CD4-positive, alpha-beta T cell treated with Interferon alpha-2 for 1 hour (primary cell): ENCODE data around the gene CCDC92.

Experiments
- DNase-seq, 2 donors: peaks; one replicate each; pipeline ENCODE4 v3.0.0-alpha.2; 2020 to 2022

Gene CCDC92

DNA sequence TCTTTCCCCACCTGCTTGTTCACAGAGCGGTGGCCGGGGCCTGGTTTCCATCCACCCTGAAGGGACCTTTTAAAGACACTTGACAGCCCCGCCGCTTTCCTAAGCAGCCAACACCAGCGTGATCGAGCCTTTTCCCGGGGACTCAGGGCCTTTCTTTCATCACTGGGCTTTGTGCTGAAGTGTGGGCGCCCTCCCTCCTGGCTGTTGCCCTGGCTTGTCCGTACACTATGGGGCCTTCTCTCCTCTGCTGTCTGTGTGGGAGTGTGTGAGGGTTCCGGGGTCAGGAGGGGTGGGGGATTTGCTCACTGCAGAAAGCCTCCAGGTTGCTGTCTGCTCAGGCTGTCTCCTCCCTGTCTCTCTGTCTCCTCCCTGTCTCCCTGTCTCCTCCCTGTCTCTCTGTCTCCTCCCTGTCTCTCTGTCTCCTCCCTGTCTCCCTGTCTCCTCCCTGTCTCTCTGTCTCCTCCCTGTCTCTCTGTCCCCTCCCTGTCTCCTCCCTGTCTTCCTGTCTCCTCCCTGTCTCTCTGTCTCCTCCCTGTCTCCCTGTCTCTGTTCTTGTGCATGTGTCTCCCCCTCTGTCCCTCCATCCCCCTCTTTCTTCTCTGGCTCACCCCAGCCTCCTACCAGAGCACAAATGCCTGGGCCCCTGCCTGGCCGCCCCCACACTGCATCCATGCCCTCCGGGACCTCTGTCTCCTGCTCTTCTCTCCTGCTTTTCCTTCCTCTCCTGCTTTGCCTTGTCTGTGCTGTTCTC, 64.7 kb downstream of the CCDC92 start:
- no peak for DNase-seq

DNA sequence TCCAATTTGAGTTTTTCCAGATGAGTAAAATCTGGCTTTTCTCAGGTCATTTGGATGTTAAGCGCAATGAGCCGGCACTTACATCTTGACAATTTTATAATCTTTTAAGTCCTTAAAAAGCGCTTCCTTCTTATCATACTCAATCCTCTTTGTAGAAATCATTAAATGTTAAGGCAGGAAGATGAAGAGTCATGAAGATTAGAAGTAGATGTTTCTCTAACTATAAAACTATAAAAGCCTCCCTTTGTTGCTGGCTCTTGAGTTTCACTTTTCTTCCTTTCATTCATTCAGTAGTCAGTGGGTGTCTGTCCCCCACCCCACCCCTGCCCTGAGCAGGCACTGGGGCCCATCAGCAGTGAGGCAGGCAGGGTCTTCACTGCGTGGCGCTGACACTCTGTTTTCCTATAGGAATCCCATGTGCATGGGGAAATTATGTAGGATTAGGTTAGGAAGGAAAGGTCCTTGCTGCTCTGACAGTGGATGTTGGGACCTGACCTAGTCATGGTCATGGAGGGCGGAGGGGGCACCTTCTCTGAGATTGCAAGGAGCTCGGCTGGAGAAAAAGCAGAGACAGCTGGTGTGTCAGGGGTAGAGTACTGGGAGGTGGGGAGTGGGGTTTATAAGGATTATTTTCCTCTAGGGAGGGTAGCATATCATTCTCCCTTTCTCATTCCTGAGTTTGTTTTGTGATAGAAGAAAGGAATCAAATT, 65.8 kb downstream of the CCDC92 start:
- DNase-seq = no peak

DNA sequence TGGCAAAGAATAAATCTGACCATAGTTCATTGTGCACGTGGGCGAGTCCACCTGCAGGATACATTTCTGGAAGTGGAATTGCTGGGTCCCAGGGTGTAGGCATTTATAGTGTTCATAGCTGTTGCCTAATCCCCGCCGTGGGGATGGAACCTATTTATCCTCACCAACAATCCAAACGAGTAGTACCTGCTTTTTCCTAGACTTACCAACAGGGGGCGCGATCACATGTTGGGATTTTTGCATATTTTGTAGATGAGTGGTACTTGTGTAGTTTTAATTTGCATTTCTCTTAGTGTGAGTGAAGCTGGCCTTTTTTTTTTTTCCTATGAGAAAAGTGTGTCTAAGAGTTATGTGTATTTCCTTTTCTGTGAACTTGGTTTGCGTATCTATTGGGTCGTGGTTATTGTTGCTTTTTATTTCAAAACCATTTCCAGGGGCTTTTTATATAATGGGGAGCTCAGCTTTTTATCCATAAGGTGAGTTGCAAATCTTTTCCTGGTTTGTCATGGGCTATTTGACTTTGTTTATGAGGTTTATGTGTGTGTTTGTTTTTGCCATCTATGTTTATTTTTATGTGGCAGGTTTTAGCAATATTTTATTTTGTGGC, 67.2 kb downstream of the CCDC92 start:
- DNase-seq = peak; percentile 60 to 76

DNA sequence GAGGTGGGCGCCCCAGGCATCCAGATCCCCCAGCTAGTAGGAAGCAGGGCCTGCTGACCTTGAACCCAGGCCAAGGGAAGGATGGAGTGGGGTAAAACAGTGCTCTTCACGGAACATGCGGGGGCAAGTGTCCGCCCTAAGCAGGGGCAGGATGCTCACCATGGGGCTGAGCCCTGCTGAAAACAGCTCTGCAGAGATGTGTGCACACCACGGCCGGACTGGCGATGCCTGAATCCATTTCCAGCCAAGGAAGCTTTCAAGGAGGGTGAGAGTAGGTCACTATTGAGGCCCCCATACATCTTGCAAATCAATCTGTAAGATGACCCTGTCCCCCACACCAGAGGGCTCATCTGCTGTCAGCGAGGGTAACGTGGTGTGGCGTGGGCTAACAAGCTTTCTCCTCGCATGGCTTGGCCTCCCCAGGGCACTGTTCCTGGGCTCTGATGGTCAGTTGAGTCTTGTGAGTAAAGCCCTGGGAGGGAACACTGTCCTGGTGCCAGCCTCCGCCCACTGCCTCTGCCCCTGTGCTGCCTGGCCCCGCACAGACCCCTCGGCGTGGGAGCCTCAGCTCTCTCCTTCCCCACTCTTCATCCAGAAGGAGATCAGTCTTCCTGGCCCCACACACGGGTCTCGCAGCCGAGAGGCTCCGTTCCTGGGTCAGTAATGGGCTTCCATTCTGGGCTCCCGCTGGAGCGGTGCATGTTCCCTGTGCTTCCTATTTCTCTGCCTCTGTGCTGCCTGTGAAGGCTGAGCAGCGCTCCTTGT, 69.1 kb downstream of the CCDC92 start:
- no peak for DNase-seq

DNA sequence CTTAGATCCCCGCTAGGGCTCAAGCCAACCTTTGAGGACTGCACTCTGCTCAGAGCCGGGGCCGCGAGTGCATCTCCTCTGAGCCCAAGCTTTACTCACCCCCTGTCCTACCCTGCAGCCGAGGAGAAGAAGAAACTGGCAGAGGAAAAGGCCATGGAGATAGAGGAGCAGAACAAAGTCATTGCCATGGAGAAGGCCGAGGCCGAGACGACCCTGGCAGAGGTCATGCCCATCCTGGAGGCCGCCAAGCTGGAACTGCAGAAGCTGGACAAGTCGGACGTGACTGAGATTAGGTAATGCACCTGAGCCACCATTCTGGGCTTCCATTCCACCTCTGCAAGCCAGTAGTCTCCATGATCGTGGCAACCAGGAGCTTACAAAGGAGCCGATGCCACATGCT, 69.8 kb downstream of the CCDC92 start:
- DNase-seq = no peak

DNA sequence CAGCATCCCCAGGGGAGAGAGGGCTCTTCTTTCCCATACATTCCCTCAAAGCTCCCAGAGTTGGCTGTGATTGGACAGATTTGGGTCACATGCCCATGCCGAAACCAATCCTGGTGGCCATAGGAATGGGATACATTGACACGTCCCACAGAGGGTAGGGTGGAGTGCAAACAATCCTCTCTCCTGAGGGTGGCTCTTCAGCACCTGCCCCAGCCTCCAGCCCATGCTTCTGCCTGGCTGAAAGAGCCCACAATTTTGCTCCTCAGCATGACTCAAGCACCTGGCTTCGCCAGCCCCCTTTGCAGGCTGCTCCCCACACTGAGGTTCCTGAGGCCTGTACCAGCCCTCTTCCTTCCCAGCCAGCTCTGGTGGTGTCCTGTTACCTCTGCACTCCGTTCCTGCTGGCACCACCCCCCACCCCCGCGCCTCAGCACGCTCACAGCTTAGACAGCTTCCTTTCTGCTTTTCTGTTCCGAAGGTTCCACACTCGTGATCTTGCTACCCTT, 71.7 kb downstream of the CCDC92 start:
- no peak for DNase-seq

DNA sequence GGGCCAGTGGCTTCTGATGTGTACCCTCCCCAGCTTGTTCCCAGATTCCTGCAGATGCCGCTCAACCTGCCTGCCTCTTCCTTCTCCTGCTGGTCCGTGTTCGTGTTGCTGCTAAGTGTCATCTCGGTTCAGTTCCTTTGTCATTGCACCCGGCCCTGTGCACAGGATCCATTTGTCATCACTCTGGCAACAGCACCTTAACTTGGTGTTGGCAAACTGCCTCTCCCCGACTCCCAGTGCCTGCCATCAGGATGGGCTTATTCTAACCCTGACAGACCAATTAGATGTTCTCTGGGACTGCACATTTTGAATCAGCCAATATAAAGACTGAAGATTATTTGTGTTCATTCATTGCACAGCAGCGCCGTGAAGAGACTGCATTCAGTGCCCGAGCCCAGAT, 73.3 kb downstream of the CCDC92 start:
- DNase-seq = no peak

DNA sequence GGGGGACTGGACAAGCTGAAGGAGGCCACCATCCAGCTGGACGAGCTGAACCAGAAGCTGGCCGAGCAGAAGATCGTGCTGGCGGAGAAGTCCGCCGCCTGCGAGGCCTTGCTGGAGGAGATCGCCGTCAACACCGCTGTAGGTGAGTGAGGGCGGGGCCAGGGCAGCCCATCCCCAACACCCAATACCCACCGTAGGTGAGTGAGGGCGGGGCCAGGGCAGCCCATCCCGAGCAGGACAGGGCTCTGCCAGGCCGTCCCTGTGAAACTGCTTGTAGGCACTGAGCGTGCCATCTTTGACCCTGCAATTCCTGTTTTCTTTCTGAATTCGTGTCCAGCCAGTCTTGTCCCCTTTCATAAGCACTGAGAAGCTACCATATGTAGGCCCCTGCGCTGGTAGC, 74.0 kb downstream of the CCDC92 start:
- DNase-seq = no peak

DNA sequence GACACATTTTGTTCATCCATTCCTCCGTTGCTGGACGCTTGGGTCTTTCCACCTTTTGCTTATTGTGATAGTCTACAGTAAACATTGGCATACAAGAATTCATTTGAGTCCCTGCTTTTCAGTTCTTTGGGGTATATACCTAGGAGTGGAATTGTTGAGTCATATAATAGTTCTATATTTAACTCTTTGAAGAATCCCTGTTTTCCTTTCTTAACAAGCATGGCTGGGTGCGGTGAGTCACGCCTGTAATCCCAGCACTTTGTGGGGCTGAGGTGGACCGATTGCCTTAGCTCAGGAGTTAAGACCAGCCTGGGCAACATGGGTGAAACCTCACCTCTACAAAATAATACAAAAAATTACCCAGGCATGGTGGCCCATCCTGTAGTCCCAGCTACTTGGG, 75.4 kb downstream of the CCDC92 start:
- DNase-seq = no peak

DNA sequence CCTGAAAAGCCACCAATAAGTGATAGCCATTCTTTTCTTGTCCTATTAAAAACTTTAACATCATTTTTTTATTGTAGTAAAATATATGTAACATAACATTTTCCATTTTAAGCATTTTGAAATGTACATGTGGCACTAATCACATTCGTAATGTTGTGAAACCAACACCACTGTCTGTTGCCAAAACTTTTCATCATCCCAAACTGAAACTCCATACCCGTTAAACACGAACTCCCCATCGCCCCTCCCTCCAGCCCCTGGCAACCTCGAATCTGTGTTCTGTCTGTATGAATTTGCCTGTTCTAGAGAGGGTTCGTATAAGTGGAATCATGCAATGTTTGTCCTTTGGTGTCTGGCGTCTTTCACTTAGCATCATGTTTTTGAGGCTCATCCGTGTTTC, 75.9 kb downstream of the CCDC92 start:
- DNase-seq = no peak

DNA sequence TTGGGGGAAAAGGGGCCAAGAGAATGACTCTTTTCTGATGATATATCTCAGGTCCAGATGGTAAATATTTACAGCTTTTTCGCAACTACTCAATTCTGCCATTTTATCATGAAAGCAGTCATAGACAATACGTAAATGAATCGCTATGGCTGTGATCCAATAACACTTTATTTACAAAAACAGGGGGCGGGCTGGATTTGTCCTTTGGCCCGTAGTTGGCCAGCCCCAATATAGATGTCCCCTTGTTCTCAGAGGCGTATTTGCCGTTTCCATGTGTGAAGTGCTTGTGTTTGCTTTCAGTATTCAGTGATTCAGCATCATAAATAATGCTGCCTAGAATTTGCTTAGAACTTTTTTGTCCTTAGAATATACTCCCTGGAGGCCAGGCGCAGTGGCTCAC, 77.2 kb downstream of the CCDC92 start:
- no peak for DNase-seq

DNA sequence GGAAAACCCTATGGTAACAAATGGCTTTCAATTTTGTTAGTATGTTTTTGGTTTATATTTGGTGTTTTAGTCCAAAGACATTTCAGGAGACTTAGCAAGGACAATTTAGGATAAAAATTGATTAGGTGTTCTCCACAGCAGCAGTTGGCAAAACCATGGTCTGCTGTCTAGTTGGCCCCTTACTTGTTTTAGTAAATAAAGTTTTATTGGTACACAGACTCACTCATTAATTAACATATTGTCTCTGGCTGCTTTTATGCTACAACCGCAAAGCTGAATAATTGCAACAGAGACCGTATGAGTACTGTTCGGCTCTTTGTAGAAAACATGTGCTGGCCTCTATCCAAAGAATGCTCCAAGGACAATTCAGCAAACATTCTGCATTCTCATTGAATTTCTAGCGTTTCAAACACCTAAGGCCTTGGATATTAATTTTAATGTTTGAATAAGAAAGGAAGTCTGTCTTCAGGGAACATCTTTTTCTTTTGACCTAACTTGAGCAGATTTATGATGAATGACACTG, 77.7 kb downstream of the CCDC92 start:
- DNase-seq = no peak

DNA sequence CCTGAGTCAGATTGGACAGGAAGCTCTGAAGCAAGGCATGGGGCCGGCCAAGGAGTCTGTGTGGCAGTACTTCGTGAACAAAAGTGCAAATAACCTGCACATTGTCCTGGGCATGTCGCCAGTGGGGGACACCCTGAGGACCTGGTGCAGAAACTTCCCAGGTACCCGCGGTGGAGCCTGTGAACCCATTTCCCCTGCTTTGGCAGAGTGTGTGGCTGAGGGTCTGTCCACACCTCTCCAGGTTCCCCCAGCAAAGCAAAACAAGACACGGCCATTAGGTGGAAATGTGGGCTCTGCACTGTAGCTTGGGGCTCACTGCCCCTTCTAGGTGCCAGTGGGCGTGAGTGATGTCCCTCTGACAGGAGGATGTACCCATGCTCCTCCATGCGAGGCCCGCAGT, 79.4 kb downstream of the CCDC92 start:
- DNase-seq = no peak

DNA sequence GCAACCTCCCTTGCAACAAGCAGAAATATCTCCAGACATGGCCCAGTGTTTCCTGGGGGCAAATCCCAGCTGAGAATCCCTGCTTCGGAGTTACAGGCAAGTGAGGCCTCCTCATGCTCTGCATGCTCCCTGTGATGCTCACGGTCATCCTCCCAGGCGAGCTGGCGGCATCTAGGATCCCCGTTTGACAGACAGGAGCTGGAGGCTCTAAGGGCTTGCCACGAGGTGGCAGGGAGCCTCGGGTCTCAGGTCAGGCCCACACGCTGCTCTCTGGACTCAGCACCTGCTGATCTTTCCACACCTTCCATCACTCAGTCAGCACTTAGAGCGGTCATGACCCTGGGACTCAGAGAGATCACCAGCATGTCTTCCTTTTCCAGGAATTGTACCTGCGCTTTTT, 79.8 kb downstream of the CCDC92 start:
- no peak for DNase-seq

DNA sequence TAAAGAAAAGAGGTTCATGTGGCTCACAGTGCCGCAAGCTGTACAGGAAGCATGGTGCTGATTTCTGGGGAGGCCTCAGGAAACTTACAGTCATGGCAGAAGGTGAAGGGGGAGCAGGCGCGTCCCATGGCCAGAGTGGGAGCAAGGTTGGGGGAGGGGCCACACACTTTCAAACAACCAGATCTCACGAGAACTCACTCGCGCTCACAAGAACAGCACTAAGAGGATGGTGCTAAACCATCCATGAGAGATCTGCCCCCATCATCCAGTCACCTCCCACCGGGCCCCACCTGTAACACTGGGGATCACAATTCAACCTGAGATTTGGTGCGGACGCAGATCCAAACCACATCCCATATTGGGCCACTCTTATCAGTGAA, 80.5 kb downstream of the CCDC92 start:
- DNase-seq = no peak

DNA sequence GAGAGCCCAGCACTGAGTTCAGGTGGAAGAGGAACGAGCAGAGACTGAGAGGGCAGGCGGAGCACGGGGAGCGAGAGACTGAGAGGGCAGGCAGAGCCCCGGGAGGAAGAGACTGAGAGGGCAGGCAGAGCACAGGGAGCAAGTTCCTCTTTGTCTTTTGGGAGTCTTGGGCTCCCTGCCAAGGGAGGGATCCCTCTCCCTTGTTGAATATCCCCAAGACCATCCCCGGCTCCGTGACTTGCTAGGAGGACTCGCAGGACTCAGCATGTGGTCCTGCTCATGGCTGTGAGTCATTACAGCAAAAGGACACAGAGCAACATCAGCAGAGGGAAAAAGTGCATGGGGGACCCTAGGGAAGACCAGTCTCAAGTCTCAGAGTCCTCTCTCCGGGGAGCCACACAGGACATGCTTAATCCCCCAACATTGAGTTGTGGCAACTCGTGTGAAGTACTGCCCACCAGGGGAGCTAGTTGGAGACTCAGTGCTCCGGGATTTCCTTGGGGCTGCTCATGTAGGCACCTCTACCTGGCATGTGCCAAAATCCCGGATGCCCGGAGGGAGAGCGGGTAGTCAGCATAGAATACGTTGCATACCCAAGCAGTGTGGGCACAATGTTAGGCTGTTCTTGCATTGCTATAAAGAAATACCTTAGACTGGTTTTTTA, 81.0 kb downstream of the CCDC92 start:
- DNase-seq = no peak

DNA sequence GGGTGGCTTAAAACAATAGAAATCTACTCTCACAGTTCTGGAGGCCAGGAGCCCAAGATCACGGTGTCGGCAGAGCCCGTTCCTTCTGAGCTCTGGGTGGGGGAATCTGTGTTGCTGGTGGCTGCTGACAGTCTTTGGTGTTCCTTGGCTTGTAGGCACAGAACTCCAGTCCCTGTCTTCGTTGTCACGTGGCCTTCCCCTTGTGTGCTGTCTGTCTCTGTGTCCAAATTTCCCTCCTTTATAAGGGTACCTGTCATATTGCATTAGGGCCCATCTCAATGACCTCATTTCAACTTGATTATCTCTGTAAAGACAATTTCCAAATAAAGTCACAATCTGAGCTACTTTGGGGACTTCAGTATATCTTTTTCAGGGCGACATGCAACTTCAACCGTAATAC, 81.6 kb downstream of the CCDC92 start:
- no peak for DNase-seq

DNA sequence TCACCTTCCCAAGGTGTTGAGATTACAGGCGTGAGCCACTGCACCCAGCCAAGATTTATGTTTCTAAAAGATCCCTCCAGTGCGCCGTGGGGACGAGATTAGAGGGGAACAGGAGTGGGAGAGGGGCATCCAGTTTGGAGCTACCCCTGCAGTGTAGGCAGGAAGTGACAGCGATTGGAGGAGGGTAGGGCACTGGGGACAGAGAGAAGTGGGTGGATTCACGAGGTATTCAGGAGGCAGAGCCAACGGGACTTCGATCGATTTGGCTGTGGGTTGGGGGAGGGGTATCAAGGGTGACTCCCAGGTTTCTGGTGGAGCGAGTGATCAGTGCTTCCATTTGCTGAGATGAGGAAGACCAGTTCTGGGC, 82.1 kb downstream of the CCDC92 start:
- DNase-seq = no peak

DNA sequence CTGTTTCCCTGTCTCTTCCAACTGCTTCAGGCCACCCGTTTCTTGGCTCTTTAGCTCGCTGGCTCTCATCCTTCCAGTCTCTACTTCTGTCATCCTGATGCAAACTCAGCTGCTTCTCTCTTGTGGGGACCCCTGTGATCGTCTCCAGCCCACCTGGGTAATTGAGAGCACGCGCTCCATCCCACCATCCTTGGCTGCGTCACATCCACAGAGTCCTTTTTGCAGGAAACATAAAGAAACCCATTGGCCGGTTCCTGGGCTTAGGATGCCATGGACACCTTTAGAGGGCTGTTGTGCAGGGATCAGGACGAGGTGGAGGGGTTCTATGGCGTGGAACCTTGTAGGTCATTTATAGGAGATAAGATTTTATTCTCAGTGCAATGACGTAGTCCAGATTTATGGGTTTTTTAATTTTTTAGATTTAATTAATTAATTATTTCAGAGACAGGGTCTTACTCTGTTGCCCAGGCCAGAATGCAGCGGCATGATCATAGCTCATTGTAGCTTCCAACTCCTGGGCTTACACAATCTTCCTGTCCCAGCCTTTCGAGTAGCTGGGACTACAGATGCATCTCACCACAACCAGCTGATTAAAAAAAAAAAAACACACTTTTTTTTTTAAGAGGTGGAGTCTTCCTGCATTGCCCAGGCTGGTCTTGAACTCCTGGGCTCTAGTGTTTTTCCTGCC, 82.6 kb downstream of the CCDC92 start:
- DNase-seq = no peak

DNA sequence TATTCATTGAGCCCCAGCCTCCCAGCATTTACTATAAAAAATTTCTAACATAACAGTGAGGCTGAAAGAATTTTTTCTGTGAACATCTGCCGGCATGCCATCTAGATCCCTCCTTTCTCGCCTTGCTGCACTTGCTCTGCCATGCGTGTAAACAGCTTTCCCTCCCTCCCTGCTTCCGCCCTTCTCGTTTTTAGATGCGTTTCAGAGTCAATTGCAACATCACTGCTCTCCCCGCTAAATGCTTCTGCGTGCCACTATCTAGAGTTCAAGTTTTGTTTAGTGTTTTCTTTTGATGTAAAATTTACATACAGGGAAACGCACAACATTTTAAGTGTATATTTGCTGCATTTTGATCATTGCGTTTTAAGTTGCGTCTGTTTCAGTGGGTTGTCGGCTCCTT, 83.6 kb downstream of the CCDC92 start:
- no peak for DNase-seq

DNA sequence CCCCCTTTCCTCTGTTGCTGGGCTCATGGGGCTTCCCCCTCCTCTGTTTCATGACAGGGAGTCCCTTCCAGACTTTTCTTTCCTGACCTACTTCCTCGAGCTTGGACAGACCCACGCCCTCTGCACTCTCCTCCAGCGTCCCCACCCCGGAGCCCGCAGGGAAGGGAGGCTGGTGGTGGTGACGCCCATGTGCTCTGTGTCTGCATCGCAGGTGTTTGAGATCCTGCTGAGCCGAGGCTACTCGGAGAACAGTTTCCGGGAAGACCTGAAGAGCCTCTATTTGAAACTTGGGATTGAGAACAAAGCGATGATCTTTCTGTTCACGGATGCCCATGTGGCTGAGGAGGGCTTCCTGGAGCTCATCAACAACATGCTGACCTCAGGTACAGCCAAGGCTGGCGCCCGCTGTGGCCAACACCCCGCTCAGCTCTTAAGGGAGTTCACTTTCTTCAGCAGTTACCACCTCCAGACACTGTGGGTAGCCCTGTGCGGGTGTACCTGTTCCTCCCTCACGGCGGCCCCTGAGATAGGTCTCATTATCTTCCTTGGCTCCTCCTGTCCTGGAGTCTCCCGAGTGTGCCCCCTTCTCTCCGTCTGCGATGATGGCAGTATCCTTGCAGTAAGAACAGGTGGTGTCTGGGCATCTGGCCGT, 85.6 kb downstream of the CCDC92 start:
- DNase-seq = no peak

DNA sequence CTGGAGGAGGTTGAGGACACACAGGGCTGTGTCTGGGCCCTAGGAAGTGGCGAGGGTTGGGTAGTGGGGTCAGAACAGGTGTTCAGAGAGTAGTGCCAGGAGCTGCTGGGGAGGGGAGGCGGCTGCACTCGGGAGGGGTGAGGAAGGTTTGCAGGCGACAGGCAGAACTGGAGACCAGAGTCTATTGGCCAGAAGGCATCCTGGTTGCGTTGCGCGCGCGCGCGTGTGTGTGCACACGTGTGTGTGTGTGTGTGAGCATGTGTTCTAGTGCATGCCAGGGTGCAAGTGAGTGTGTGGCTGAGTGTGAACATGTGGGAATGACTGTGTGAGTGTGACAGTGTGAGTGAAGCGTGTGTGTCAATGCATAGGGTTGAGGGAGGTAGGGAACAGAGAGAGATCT, 86.4 kb downstream of the CCDC92 start:
- no peak for DNase-seq
